Subcutaneous adipose tissue (tissue), 4 donors: ENCODE results near the gene UGT1A7. TPM values are rescaled to one million over a fixed set of nuclear protein-coding genes. Genes with fewer than 3 reads are reported as not detected.

Experiments used
- CTCF ChIP-seq: fragments of 450-650 bp; IDR thresholded peaks from one replicate; pipeline ENCODE4 v1.5.1; 2016; ENCODE audit warnings: low read depth, mild to moderate bottlenecking, control low read depth, antibody characterized with exemption, moderate library complexity
- total RNA-seq, 4 donors: library from RNA; depleted of rRNA; stranded (reverse); fragments of >200 nt; gene quantifications; one replicate each; pipeline ENCODE4 v1.1.0, GENCODE V29; 2016

Gene UGT1A7
- total RNA-seq, 4 donors from 2014 or later: 0.88 TPM; not detected in 3

GRCh38 chr2:233706720-233707119, 25.0 kb downstream of the UGT1A7 start:
- no peak for TF ChIP-seq CTCF

GRCh38 chr2:233707940-233708644, 26.4 kb downstream of the UGT1A7 start:
- no peak for TF ChIP-seq CTCF

- TF ChIP-seq CTCF: no peak
Observed at GRCh38 chr2:233708942-233709341, 27.2 kb downstream of the UGT1A7 start.

GRCh38 chr2:233711312-233712008, 29.8 kb downstream of the UGT1A7 start:
- TF ChIP-seq CTCF: no peak

GRCh38 chr2:233712611-233713261, 31.0 kb downstream of the UGT1A7 start, which contains the start of gene UGT1A5:
Gene UGT1A5 (plus strand): TSS chr2:233712907. CDS start chr2:233712992, 85 bp downstream.
- no peak for TF ChIP-seq CTCF

- TF ChIP-seq CTCF: no peak
Observed at GRCh38 chr2:233713262-233713615, 31.5 kb downstream of the UGT1A7 start.

GRCh38 chr2:233714121-233714520, 32.4 kb downstream of the UGT1A7 start:
- TF ChIP-seq CTCF: no peak
